Measurements from ENCODE around the gene PAX6. TPM values are rescaled to one million over a fixed set of nuclear protein-coding genes. Genes with fewer than 3 reads are reported as not detected.
A peak's percentile ranks its signal among the peaks of the same experiment; 100 is the strongest.

PAX6 gene
- total and polyA plus RNA-seq, 2 donors (not counting 1 experiment from before 2014, with no cell fraction given): 0.44 TPM; not detected in 1

GRCh38 chr11:31799435-31800397 is 11.4 kb downstream of the PAX6 start:
- Histone ChIP-seq H2AFZ (ENCODE audit: low read length) (no peak overlapping the region), H3K4me3 (replicated peaks in 1 of 4; ENCODE audit: control extremely low read depth in 1 of 4, insufficient read depth in 1 of 4, low read depth in 3 of 4, low read length in 4 of 4) (no peak overlapping the region), H3K9ac (ENCODE audit: insufficient read depth, low read length) (no peak overlapping the region), H3K9me3 (ENCODE audit: control insufficient read depth, insufficient read depth, low read depth, low read length) (no peaks in the 10 kb centered on the region), H4K20me1 (ENCODE audit: control insufficient read depth, extremely low read depth, insufficient read depth, low read length) (no peaks in the 10 kb centered on the region), H3K4me2 (ENCODE audit: extremely low read depth, insufficient read depth, low read length) (peak overlapping the region; percentile 33), H3K36me3 (ENCODE audit: control insufficient read depth, insufficient read depth, low read length) (no peaks in the 10 kb centered on the region), H3K27ac (ENCODE audit: insufficient read depth, low read length) (no peak overlapping the region), H3K79me2 (ENCODE audit: control insufficient read depth, insufficient read depth, low read length) (no peaks in the 10 kb centered on the region), H3K27me3 (ENCODE audit: control insufficient read depth, insufficient read depth, low read length) (peaks cover 73% of the 10 kb centered on the region), H3K4me1 (ENCODE audit: control insufficient read depth, extremely low read depth, insufficient read depth, low read length) (no peaks in the 10 kb centered on the region)
- DNase-seq (ENCODE audit: low read depth in 2 of 2): no peak
- TF ChIP-seq EZH2 (IDR thresholded peaks at IDR 0.05; ENCODE audit: low read length, missing control alignments) (no peak), CTCF (conservative IDR thresholded peaks at IDR 0.05 in 1 of 2, IDR thresholded peaks at IDR 0.05 in 1 of 2; ENCODE audit: low read depth in 1 of 2, low read length in 2 of 2) (no peak)

GRCh38 chr11:31798554-31799434 is 12.3 kb downstream of the PAX6 start:
- no peak for DNase-seq (ENCODE audit: low read depth in 2 of 2)
- Histone ChIP-seq H3K4me3 (replicated peaks in 1 of 4; ENCODE audit: control extremely low read depth in 1 of 4, insufficient read depth in 1 of 4, low read depth in 3 of 4, low read length in 4 of 4) (no peak overlapping the region), H3K36me3 (ENCODE audit: control insufficient read depth, insufficient read depth, low read length) (no peaks in the 10 kb centered on the region), H3K79me2 (ENCODE audit: control insufficient read depth, insufficient read depth, low read length) (no peaks in the 10 kb centered on the region), H3K9ac (ENCODE audit: insufficient read depth, low read length) (no peak overlapping the region), H3K4me2 (ENCODE audit: extremely low read depth, insufficient read depth, low read length) (peak overlapping the region; percentile 58), H3K27ac (ENCODE audit: insufficient read depth, low read length) (no peak overlapping the region), H3K9me3 (ENCODE audit: control insufficient read depth, insufficient read depth, low read depth, low read length) (no peaks in the 10 kb centered on the region), H2AFZ (ENCODE audit: low read length) (no peak overlapping the region), H3K4me1 (ENCODE audit: control insufficient read depth, extremely low read depth, insufficient read depth, low read length) (no peaks in the 10 kb centered on the region), H3K27me3 (ENCODE audit: control insufficient read depth, insufficient read depth, low read length) (peaks cover 67% of the 10 kb centered on the region), H4K20me1 (ENCODE audit: control insufficient read depth, extremely low read depth, insufficient read depth, low read length) (no peaks in the 10 kb centered on the region)
- TF ChIP-seq CTCF (conservative IDR thresholded peaks at IDR 0.05 in 1 of 2, IDR thresholded peaks at IDR 0.05 in 1 of 2; ENCODE audit: low read depth in 1 of 2, low read length in 2 of 2) (peak; percentile 17 to 18), EZH2 (IDR thresholded peaks at IDR 0.05; ENCODE audit: low read length, missing control alignments) (peak; percentile 78)

- no peaks in the 10 kb centered on the region for H3K36me3 ChIP-seq (ENCODE audit: control insufficient read depth, insufficient read depth, low read length)
- TF ChIP-seq CTCF (conservative IDR thresholded peaks at IDR 0.05 in 1 of 2, IDR thresholded peaks at IDR 0.05 in 1 of 2; ENCODE audit: low read depth in 1 of 2, low read length in 2 of 2) (no peak), EZH2 (IDR thresholded peaks at IDR 0.05; ENCODE audit: low read length, missing control alignments) (no peak)
- H4K20me1 ChIP-seq (ENCODE audit: control insufficient read depth, extremely low read depth, insufficient read depth, low read length): no peaks in the 10 kb centered on the region
- H2AFZ ChIP-seq (ENCODE audit: low read length): no peak overlapping the region
- H3K27ac ChIP-seq (ENCODE audit: insufficient read depth, low read length): no peak overlapping the region
- no peaks in the 10 kb centered on the region for H3K9me3 ChIP-seq (ENCODE audit: control insufficient read depth, insufficient read depth, low read depth, low read length)
- no peak overlapping the region for H3K4me3 ChIP-seq (replicated peaks in 1 of 4; ENCODE audit: control extremely low read depth in 1 of 4, insufficient read depth in 1 of 4, low read depth in 3 of 4, low read length in 4 of 4)
- peaks cover 60% of the 10 kb centered on the region for H3K27me3 ChIP-seq (ENCODE audit: control insufficient read depth, insufficient read depth, low read length)
- no peak overlapping the region for H3K9ac ChIP-seq (ENCODE audit: insufficient read depth, low read length)
- no peaks in the 10 kb centered on the region for H3K79me2 ChIP-seq (ENCODE audit: control insufficient read depth, insufficient read depth, low read length)
- H3K4me1 ChIP-seq (ENCODE audit: control insufficient read depth, extremely low read depth, insufficient read depth, low read length): no peaks in the 10 kb centered on the region
- DNase-seq (ENCODE audit: low read depth in 2 of 2): no peak
- H3K4me2 ChIP-seq (ENCODE audit: extremely low read depth, insufficient read depth, low read length): peak overlapping the region; percentile 58
These were observed 13.0 kb downstream of the PAX6 start for GRCh38 chr11:31798057-31798553.

All from fibroblast of lung (primary cell).